GM13977 (cell line): ENCODE data around the gene MYO15B.

Experiments
- DNase-seq: peaks from one replicate; pipeline ENCODE4 v3.0.0; 2012; ENCODE audit warnings: low spot score
- CTCF ChIP-seq: IDR thresholded peaks from 2 replicates; pipeline ENCODE4 v1.5.1; 2012; ENCODE audit warnings: mild to moderate bottlenecking, control low read depth; ENCODE audit not compliant: insufficient read depth; ENCODE audit errors: extremely low read depth, missing control alignments
- in situ Hi-C: fragments of 300-500 bp; cut with MboI; formaldehyde crosslinking; loops from one replicate; pipeline ENCODE4 v1.12.0; 2022; ENCODE audit warnings: low sequenced_read_pairs, low pct_unique_long_range_greater_than_20kb, mixed read lengths, inconsistent platforms; ENCODE audit not compliant: unreplicated experiment

The MYO15B gene

GRCh38 chr17:75611851-75612429, 24.3 kb downstream of the MYO15B start:
- in situ Hi-C loops: no loop called here
- DNase-seq: no peak
- no peak for TF ChIP-seq CTCF

- in situ Hi-C loops: no loop called here
- TF ChIP-seq CTCF: no peak
- no peak for DNase-seq
These were observed 25.5 kb downstream of the MYO15B start for GRCh38 chr17:75612906-75613626.

GRCh38 chr17:75614006-75614405, 26.4 kb downstream of the MYO15B start:
- in situ Hi-C loops: no loop called here

GRCh38 chr17:75614556-75615270, 27.1 kb downstream of the MYO15B start:
- DNase-seq: no peak
- in situ Hi-C loops: no loop called here
- TF ChIP-seq CTCF: no peak

More at GRCh38 chr17:75614006-75614405, 26.4 kb downstream of the MYO15B start:
- TF ChIP-seq CTCF: no peak
- no peak for DNase-seq

- in situ Hi-C loops: no loop called here
- DNase-seq: no peak
- no peak for TF ChIP-seq CTCF
These were observed 27.7 kb downstream of the MYO15B start for GRCh38 chr17:75615301-75615700.

- TF ChIP-seq CTCF: no peak
- in situ Hi-C loops: no loop called here
- no peak for DNase-seq
These were observed 29.0 kb downstream of the MYO15B start for GRCh38 chr17:75616521-75617122.
